Testis (tissue), 2 donors: ENCODE data around the gene PSMC1.

Experiments used
- CTCF ChIP-seq, 3 experiments: fragments of 450-650 bp in 2 of 3; fragments of 200-600 bp in 1 of 3; sonication (generic) in 1 of 3; IDR thresholded peaks; one replicate each; pipeline ENCODE4 v1.5.1; 2016 to 2019; ENCODE audit warnings: antibody characterized with exemption in 3 of 3, mild to moderate bottlenecking in 2 of 3, moderate library complexity in 1 of 3
- POLR2A ChIP-seq: fragments of 450-650 bp; IDR thresholded peaks from one replicate; pipeline ENCODE4 v1.6.1; 2017; ENCODE audit warnings: antibody characterized with exemption, mild to moderate bottlenecking, moderate library complexity

GRCh38 chr14:90319634-90320541 lies 63.5 kb downstream of the PSMC1 start:
- TF ChIP-seq CTCF (IDR thresholded peaks at IDR 0.05) (no peak), POLR2A (no peak)
